ENCODE data around the gene FGFBP2. TPM values are rescaled to one million over a fixed set of nuclear protein-coding genes. Genes with fewer than 3 reads are reported as not detected.

Gene FGFBP2
- total RNA-seq, 1 experiment from 2014 or later, result not detected

DNA sequence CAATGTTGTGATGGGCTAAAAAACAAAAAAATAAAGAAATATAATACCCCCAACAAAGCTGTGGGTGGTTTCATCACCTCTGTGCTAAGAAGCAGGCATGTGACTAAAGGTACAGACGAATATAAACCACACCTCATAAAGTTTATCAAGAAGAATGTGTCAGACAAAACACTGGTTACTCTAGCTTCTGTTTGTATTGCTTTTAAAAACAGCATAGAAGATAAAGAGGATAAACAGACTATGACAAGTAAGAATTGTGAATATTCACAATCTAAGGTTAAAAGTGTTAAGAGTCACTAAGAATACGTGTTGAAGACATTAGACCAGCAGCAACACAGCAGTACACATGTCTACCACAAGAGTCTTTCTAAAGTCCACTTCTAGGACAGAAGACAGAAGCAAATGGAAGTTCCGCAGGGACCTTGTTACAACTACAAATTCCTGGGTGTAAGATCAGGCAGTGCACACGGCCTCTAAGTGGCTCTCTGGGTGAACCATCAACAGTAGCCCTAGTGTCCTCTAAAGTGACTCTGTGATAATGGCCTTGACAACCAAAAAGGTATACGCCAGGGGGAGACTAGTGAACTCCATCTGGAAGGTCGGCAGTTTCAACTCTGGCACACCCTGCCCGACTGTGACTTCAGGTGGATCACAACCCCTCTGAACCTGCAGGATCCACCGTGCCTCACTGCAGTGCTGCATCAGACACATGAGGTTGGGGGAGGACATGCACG lies 8.3 kb upstream of the FGFBP2 start:
- no peaks in the 10 kb centered on the region for H3K9me2 ChIP-seq (ENCODE audit: insufficient read depth)
- H3K27ac ChIP-seq, result no peak overlapping the region
- H3K4me3 ChIP-seq, result no peak overlapping the region
- no peak overlapping the region for H2AFZ ChIP-seq
- no peaks in the 10 kb centered on the region for H3F3A ChIP-seq (ENCODE audit: insufficient read depth, low read depth)
- no peaks in the 10 kb centered on the region for H3K36me3 ChIP-seq (ENCODE audit: low read depth)
- no peaks in the 10 kb centered on the region for H3K9me3 ChIP-seq (ENCODE audit: insufficient read depth, low read depth)
- no peaks in the 10 kb centered on the region for H3K79me2 ChIP-seq (ENCODE audit: low read depth)
- no peak for DNase-seq
- BruUV-seq (replicated peaks), result no TSS peak
- intact Hi-C loops (cut with micrococcal nuclease; ENCODE audit: unreplicated experiment), result no loop called here
- no peaks in the 10 kb centered on the region; the same call in 1 of the 2 replicates for H3K27me3 ChIP-seq (ENCODE audit: insufficient read depth, low read depth)
- no peak overlapping the region for H3K4me2 ChIP-seq
- CTCF ChIA-PET, result no interaction called here
- no peaks in the 10 kb centered on the region for H3K4me1 ChIP-seq (replicated peaks; ENCODE audit: insufficient read depth)
- no peaks in the 10 kb centered on the region for H4K20me1 ChIP-seq (ENCODE audit: insufficient read depth)
- POLR2A ChIA-PET (ENCODE audit: unreplicated experiment), result no interaction called here
- no peak for TF ChIP-seq EZH2 (IDR thresholded peaks at IDR 0.05; ENCODE audit: low read depth)
- TF ChIP-seq, protein P1, sequence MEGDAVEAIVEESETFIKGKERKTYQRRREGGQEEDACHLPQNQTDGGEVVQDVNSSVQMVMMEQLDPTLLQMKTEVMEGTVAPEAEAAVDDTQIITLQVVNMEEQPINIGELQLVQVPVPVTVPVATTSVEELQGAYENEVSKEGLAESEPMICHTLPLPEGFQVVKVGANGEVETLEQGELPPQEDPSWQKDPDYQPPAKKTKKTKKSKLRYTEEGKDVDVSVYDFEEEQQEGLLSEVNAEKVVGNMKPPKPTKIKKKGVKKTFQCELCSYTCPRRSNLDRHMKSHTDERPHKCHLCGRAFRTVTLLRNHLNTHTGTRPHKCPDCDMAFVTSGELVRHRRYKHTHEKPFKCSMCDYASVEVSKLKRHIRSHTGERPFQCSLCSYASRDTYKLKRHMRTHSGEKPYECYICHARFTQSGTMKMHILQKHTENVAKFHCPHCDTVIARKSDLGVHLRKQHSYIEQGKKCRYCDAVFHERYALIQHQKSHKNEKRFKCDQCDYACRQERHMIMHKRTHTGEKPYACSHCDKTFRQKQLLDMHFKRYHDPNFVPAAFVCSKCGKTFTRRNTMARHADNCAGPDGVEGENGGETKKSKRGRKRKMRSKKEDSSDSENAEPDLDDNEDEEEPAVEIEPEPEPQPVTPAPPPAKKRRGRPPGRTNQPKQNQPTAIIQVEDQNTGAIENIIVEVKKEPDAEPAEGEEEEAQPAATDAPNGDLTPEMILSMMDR (conservative IDR thresholded peaks at IDR 0.05), result no peak

DNA sequence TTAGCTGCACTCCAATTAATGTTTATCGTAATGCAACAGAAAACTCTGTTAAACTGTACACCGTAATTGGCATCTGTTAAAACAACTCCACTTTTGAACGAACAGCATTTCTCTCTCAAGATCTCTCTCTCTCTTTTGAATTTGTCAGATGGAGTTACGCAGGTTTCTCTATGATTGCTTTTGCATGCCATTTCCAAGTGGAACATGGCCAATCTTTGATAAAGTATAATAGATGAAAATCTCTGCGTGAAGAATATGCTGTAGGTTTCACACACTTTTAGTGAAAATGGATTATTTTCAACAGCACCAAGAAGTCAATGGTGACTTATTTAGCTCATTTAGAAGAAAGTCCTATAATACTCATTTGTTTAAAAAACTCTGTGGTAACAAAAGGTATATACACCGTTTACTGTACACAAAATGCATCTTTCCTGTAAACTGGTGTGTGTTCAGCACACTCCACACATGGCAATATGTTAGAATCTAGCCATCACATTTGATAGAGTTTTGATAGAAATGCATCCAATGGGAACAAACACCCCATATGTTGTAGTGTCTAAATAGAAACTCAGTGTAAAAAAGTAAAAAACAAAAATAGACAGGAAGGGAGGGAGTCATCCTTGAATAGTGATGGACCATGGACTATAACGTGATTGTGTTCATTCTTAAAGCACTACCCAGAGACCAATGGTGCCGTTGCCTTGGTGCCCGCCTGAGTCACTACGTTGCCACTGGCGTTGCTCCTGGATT lies 5.8 kb upstream of the FGFBP2 start:
- DNase-seq, result no peak
- Histone ChIP-seq H3K4me2 (no peak overlapping the region), H3K79me2 (ENCODE audit: low read depth) (no peaks in the 10 kb centered on the region), H3K36me3 (ENCODE audit: low read depth) (no peaks in the 10 kb centered on the region), H3K4me3 (no peak overlapping the region), H4K20me1 (ENCODE audit: insufficient read depth) (no peaks in the 10 kb centered on the region), H3K9me3 (ENCODE audit: insufficient read depth, low read depth) (no peaks in the 10 kb centered on the region), H3K4me1 (replicated peaks; ENCODE audit: insufficient read depth) (no peaks in the 10 kb centered on the region), H2AFZ (no peak overlapping the region), H3K9me2 (ENCODE audit: insufficient read depth) (no peaks in the 10 kb centered on the region), H3K27me3 (ENCODE audit: insufficient read depth, low read depth) (no peaks in the 10 kb centered on the region; the same call in 1 of the 2 replicates), H3K27ac (no peak overlapping the region), H3F3A (ENCODE audit: insufficient read depth, low read depth) (no peaks in the 10 kb centered on the region)
- POLR2A ChIA-PET (ENCODE audit: unreplicated experiment), result interaction anchor here (0.7 kb wide), 1 partner anchor 41 kb away, joined by 3 read pairs; no protein-coding TSS in a partner anchor
- no TSS peak for BruUV-seq (replicated peaks)
- CTCF ChIA-PET, result no interaction called here
- TF ChIP-seq, protein P1 (conservative IDR thresholded peaks at IDR 0.05), result no peak
- no peak for TF ChIP-seq EZH2 (IDR thresholded peaks at IDR 0.05; ENCODE audit: low read depth)
- intact Hi-C loops (cut with micrococcal nuclease; ENCODE audit: unreplicated experiment), result no loop called here

DNA sequence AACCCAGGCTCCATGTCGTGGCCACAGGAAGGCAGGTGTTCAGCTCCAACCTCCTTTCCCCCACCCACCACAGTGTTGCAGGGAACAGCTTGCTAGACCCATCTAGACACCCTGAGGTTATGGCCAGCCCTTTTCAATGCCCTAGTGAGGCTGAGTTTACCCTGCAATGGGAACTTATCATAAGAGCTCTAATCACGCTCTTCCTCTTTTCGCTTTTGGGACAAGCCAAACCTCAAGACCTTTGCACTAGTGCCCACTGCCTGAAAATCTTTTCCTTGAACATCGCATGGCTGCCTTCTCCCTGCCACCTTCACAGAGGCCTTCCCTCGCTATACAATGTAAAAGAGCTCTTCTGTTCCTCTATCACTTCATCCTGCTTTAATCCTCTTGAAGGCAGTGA lies 2.4 kb upstream of the FGFBP2 start:
- H3K27ac ChIP-seq, result no peak overlapping the region
- CTCF ChIA-PET, result no interaction called here
- no peaks in the 10 kb centered on the region for H3F3A ChIP-seq (ENCODE audit: insufficient read depth, low read depth)
- no peaks in the 10 kb centered on the region for H3K79me2 ChIP-seq (ENCODE audit: low read depth)
- POLR2A ChIA-PET (ENCODE audit: unreplicated experiment), result no interaction called here
- no peaks in the 10 kb centered on the region for H3K4me1 ChIP-seq (replicated peaks; ENCODE audit: insufficient read depth)
- no TSS peak for BruUV-seq (replicated peaks)
- no peak for TF ChIP-seq EZH2 (IDR thresholded peaks at IDR 0.05; ENCODE audit: low read depth)
- TF ChIP-seq, protein P1 (conservative IDR thresholded peaks at IDR 0.05), result no peak
- H3K36me3 ChIP-seq (ENCODE audit: low read depth), result no peaks in the 10 kb centered on the region
- no peak for DNase-seq
- no peaks in the 10 kb centered on the region for H3K9me2 ChIP-seq (ENCODE audit: insufficient read depth)
- no peaks in the 10 kb centered on the region for H4K20me1 ChIP-seq (ENCODE audit: insufficient read depth)
- intact Hi-C loops (cut with micrococcal nuclease; ENCODE audit: unreplicated experiment), result no loop called here
- no peak overlapping the region for H3K4me3 ChIP-seq
- H3K4me2 ChIP-seq, result no peak overlapping the region
- H3K9me3 ChIP-seq (ENCODE audit: insufficient read depth, low read depth), result no peaks in the 10 kb centered on the region
- no peak overlapping the region for H2AFZ ChIP-seq
- H3K27me3 ChIP-seq (ENCODE audit: insufficient read depth, low read depth), result no peaks in the 10 kb centered on the region; the same call in 1 of the 2 replicates

Measured in PC-9 (cell line).